NCI-H2227 treated with DMSO at 0.1 percent for 48 hours (cell line): ENCODE results near the gene PALLD.

Source experiments
- DNase-seq: peaks from one replicate; lab custom pipeline; 2025; lab: John Stamatoyannopoulos, UW

The PALLD gene

DNA sequence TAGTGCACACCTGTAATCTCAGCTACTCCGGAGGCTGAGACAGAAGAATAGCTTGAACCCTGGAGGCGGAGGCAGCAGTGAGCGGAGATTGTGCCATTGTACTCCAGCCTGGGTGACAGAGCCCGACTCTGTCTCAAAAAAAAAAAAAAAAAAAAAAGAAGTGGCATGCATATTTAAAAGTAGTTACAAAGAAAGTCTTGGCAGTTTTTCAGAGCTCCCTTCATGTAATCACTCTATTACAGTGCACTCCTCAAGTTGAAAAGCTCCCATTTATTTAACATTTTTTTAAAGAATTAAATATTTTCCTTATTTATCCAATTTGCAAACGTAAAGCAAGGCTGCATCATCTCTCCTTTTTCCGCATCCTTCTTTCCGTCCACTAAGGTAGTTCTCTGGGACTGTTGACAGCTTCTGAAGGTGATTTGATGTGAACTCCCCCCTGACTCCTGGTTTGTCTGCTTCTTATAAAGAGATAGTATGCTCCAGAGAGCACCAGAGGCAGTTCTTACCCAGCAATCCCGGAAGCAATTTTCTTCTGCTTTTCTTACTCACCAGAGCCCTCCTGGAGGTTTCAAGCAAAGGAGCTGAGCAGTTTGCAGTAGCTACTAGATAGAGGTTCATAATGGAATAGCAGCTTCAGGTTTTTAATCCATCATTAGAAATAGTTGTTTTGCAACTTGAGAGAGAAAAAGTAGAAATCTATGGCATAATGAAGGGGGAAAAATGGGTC, 151.0 kb downstream of the PALLD start:
- DNase-seq: peak; percentile 8

DNA sequence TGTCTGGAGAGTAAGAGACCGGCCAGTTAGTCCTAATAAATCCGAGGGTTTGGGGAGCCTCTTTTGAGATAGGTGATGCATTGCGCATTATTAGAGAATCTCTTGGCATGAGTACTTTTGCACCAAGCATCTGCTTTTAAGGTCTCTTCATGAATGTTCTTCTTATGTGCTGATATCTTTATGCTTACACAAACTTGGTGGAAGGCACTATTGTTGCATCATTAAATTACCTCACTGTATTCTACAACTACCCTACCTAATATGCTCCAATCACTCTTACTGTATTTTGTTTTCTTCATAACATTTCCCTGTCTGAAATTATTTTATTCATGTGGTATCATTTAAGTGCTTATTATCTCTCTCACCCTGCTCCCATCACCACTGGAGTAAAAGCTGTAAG, 151.6 kb downstream of the PALLD start:
- DNase-seq: no peak

DNA sequence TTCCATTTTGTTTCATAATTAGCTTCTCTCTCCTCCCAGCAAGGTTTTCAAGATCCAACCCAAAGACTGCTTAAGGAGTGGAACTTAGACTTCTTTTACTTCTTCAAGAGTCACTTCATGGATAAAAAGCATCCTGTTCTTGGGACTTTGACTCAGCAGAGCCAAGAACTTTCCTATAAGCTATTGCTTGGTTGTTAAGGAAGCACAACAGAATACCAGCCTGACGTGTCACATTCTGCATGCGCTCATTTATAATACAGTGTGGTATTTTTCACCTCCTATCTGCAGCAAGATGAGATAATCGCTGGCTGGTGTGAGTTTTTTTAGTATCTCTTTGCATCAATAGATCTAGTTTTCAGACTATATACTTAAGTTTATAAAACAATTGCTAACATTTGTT, 152.1 kb downstream of the PALLD start:
- DNase-seq: no peak

DNA sequence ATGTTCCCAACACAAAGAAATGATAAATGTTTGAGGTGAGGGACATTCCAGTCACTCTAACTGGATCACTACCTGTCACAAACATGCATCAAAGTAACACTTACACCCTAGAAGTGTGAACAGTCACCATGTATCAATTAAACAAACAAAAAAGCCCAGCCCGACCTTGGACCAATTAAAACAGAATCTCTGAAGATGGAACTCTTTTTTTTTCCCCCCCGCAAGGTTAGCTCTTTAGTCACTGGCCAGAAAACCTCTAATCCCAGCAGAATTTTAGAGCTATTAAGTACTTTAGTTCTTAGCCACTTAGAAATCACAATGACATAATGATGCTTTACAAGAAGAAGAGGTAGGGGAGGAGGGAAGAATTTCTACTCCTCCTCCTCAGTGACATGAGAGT, 154.5 kb downstream of the PALLD start:
- DNase-seq: no peak

DNA sequence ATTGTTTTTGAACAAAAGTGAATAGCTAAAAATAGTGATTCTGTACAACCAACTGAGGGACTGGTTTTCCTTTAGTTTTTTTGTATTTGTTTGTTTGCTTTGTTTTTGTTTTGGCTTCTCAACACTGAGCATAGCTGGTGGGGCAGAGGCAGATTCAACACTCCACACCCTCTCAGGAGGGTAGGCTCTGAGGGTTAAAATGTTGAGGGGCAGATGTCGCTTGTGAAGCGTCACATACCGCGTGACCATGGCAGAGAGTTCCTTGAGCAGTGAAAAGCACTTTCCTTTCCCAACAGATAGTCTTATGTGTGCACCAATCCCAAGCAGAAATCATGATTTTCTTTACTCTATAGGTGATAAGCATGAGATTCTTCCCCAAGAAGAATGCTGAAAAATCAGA, 155.0 kb downstream of the PALLD start:
- DNase-seq: no peak

DNA sequence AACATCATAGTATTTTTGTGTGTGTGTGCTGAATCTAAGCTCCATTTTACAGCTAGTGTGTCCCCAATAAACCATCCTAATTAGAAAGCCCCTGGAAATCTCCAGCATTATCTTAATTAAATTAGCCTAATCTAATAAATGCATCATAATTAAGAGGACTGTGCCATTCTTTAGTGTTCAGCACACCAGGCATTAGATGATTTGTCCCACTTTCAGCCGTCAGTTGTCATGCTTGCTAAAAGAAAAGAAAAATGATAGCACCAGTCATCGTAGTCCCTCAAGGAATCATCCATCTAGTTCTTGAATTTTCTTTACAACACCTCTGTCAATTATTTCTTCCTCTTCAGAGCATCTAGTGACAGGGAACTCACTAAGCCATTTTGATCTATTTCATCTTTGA, 155.9 kb downstream of the PALLD start:
- no peak for DNase-seq

DNA sequence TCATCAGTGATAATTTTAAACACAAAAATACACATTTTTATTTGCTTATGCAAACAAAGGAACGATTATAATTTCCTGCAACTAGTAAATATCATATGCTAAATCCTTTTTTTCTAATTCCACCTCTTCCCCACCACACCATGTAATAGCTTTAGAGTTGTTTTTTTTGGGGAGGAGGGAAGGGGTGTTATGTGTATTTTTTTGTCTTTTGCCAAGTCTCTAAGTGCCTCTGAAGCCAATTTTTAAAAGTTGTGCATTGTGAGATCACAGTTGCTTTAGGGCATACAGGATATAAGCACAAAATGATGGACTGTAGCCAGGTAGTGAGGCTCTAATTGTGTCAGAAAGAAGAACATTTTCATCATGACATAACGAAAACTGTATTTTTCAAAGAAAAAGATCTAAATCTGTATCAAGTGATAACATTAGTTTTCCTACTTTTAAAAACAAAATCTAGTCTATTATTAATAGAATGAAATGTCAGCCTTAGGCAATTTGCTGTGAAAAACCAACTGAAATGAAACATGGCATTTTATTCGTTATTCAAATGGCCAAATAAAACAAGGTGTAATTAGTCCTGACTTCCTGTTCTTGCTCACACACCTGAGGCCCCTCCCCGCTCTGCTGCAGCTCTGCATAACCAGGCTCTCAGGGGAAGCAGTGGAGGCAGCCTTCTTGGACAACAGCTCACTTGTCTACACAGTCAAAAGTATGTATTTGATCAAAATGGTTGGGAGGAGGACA, 157.4 kb downstream of the PALLD start:
- DNase-seq: no peak

DNA sequence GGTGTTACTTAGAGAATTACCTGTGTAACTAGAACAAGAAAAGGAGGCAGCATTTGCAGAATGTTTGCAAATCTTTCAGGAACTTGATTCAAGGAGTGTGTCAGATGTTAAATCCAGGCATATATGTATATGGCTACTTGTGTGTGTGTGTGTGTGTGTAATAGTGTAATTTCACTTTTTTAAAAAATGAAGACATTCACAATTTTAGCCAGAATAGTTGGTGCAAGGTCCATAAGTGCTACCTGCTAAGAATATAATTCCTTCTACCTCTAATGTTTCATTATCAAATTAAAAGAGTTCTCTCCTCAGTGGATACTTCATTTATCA, 158.0 kb downstream of the PALLD start:
- DNase-seq: no peak

DNA sequence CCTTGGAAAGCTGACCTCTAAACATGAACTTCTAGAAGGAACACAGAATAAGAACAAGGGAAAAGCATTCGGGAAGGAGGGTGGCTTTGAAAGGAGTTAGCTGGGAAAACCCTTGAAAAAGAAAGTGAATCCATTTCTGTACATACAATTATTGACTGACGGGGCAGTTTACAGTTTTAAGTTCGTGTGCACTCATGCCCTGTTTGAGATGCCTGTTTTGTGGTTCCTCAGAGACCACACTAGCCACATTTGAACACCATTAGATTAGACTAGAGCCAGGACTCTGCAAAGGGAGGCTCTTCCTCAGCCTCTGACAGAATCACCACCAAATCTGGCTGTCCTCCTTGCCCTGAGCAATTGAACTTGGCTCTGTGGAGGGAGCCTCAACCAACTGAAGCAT, 158.3 kb downstream of the PALLD start:
- no peak for DNase-seq

DNA sequence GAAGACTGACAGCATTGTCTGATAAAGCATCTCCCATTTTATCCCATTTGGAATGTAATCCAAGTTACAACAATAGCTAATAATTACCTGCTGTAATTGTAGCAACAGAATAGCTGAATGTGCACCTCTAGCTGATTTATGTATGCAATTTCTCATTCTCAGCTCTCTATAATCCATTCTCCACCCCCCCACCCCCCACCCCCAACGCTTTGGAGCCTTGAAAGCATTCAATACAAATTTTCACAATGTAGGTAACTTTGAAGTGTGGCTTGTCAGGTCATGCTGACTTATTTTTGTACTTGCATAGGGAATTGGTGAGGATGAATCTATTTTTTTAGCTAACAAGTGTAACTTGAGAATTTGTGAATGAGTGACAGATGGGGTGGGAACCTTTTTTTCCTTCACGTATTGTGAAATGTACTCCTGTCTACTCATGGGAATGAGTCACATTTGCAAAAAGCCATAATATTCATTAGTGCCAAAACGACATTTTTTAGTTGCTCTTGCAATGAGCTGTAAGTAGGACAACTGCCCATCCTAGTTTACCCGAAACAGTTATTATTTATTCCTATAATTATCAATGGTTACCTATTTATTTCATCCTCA, 159.3 kb downstream of the PALLD start:
- no peak for DNase-seq

DNA sequence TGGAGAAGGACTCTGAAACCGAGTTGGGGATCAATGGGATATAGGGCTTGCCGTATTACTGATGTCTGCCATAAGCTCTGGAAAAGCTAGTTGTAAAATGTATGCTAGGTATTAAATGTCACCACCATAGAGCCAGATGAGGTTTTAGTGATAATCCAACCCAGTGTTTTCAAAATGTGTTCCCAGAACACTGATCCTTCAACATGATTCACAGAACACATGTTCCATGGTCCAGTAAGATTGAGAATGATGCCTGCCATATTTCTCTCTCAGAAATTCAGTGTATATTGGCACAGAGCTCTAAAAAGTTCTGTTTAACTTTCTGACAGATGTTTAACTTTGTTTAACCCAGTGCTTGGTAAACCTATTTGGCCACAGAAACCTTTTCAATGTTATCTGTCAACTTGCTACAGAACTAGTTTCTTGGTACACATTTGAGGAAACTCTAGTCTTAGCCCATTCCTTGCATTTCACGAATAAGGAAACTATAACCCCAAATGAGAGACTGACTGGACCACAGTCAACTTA, 160.2 kb downstream of the PALLD start:
- no peak for DNase-seq

DNA sequence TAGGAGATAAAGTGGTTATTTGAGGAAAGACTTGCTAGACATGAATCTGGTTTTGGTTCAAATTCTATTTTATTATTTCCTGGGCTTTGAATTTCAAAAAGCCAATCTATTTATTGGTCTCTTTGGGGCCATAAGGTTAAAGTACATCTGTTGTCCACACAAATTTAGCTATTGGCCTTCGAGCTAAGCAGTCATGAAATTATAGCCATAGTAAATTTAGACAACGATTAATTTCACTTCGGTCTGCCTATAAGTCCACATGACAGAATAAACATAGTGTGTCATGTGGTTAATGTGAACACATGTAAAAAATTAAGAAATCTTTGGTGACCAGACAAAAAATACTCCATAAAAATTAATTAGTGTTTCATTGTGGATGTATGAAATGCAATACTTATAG, 161.9 kb downstream of the PALLD start:
- DNase-seq: no peak

DNA sequence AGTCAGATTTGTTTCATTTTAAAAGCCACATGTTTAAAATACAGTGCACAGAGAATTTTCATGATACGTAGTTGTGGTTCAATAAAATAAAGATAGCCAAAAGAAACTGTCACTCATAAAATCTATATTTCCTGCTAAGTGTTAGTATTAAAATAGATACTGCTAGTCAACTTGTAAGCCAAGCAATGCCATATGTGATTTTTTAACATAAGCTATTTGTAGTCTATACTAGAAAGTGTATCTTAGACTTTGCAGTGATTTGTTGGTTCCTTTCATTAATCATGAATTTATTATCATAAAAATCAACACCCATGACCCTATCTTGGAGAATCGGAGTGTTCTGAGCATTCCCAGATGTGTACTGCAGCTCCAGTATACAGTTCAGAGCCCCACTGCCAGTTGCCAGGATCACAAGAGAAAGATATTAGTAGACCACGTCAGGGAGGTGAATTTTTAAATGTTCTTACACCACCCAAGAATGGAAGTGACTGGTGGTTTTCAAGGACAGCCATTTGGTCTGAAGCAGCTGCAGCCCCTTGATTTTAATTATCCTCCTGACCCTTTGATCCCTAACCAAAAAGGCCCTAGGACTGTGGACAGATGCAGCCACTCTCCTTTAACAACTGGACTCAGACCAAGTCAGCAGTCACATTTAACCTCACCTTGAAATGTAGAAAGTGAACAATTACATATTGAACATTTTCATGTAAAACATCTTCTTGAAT, 163.1 kb downstream of the PALLD start:
- DNase-seq: no peak

DNA sequence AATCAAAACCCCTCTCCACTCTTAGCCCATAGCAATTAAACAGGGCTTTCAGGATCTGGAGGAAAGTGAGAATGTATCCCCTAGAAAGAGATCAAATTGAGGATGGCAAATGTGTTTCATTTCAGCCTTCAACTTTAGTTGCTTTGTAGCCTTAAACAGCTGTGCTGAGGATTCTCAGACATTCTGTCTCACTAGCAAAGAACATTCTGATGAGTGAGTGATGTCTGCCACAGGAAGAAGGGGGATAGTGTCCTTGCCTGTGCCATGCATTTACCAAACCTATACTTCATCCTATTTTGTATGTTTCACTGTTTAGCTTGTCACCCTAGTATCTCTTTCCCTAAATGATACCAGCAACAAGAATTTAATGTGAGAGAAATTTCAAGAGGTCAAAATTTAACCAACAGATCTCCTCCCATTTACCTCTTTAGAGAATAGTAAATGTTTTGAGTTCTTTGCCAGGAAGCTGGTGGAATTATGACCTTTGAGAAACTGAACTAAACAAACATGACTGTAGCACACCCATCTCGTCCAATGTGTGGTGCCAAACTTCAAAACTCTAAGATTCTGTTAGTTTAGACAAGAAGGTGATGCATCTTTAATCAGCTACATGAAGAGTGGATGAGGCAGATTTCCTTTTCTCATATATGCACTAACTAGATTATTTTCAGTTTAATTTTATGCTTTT, 165.6 kb downstream of the PALLD start:
- DNase-seq: no peak

DNA sequence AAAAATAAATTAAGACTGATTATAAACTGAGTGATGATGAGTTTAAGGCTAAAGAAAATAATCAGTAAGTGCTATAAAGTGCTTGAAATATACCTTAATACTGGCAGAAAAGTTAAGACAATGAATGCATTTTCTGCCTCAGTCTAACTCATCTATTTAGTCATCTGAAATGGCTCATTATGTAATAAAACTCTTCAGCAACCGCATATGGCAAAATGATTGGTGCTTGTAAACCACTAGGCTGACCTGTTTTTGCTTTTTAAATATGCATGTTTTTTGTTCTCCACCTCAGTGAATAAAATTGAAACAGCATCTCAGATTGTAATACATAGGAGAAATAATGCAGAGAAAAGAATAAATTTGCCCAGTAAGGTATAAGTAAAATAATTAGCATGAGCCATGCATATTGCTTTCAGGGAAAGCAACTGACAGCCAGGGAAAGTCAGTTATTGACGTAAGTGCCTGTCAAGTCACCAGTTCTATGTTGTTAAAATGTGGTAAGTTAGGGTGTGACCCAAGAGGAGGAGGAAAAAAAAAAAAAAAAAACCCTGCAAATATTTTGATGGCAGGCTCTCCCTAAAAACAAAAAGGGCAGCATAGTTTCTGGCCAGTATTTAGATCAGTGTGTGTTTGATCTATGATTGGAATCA, 167.5 kb downstream of the PALLD start:
- no peak for DNase-seq

DNA sequence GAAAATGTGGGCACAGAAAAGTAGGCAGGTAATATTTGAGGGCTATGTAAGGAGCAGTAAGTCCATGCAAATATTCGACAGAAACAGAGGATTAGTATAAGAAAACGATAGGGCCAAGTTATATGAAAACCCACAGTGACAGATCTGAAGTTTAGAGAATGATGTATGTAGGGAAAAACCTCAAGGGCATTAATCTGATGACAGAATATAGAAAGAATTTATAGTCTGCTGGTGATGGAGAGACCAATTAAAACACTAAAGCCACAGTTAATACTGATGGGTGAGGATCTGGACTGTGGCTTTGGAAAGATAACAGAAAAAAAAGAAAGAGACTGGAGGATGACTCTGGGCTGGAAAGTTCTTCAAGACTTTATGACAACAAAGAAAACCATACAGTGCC, 169.7 kb downstream of the PALLD start:
- no peak for DNase-seq

DNA sequence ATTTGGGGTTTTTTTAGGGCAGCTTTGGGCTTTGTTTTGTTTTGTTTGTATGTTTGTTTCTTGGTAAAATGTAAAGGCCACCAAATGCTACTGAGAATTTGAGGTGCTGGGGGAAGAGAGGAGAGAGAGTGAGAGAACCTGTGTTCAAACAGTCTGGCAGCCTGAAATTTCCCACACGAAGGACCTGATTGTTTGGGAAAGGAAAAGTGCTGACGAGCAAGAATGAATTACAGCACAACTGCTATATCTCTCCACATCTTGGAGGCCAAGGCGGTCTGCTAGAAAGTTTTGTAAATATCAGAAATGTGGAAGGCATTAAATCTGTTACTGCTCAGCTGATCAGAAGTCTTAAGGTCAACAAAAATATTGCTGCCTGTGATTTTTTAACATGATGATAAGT, 170.5 kb downstream of the PALLD start:
- DNase-seq: no peak

DNA sequence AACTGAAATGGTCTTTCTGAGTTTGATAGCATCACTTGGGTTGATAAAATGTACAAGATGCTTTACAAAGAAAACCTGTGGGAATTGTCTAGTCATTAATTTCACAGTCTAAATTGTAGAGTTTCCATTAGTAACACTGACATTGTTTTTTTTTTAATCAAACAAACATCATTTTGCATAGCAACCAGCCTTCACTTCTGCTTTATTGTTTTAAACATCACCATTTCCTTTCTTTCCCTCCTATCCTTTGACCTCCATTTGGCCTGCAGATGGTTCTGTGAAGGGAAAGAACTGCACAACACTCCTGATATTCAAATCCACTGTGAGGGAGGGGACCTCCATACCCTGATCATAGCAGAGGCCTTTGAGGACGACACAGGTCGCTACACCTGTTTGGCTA, 171.1 kb downstream of the PALLD start:
- no peak for DNase-seq

DNA sequence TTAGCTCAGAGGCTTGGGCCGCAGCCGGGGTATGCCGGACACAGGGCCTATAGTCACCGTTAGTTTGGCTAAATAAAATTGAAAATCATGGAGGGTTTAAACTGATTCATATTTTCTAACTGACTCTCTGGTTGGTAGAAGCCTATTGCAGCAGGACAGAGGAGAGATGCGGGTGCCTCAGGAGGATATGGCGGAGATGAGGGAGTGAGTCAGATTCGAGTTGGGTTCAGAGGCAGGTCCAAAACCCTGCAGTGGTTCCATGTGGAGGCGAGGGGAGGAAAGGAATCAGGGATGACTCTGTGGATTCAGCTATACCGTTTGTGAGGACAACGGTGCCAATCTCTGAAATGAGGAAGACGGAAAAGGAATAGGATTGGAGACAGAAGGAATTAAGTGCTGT, 176.6 kb downstream of the PALLD start:
- DNase-seq: no peak

DNA sequence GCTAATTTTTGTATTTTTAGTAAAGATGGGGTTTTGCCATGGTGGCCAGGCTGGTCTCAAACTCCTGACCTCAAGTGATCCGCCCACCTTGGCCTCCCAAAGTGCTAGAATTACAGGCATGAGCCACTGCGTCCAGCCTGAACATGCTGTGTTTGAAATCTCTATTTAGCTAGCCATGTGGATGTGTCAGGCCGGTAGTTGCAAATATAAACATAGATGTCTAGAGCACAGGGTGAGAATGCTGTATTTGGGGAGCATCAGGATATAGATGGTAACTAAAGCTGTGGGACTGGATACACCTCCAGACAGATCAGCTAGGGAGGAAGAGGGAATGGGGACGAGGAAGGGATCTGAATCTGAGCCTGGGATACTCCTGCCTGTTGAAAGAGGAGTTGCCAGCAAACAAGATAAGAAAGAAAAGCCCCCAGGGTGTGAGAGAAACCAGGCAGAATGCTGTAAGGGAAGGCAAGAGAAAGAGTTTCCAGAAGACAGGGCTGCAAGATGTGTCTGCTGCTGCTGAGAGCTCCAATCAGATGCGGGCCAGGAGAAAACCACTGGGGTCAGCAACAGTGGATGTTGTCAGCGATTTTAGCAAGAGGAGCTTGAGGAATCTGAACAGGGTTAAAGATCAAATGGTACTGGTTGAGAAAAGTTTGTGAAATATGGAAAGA, 177.4 kb downstream of the PALLD start:
- no peak for DNase-seq

DNA sequence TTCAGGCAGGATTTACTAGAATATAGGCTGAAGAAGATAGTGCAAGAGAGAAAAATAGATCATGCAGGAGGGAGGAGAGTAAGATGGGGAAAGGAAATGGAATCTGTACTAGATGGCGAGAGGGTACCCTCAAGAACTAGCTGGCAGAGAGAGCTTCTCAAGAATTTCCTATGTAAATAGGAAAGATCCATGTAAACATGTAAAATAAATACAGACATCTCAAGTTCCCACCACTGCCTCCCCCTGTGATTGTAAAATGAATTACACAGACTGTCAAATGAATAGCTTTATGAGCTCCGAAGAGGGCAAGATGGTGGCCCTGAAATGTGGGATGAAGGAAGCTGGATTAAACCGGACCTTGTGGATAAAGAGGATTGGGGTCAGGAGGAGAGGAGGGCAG, 178.0 kb downstream of the PALLD start:
- no peak for DNase-seq
